GM19468 (cell line): ENCODE results near the gene DMKN.
"Not testable (repeated sequence)": the region's sequence is repeated elsewhere in the genome, so short reads cannot be mapped to it uniquely, and the experiment has no call there.

ENCODE experiments used
- ATAC-seq: cut with Tn5 transposase; IDR thresholded peaks from one replicate; pipeline ENCODE4 v1.9.1; 2021; ENCODE audit warnings: mild to moderate bottlenecking, moderate library complexity, moderate number of reproducible peaks; ENCODE audit not compliant: unreplicated experiment; ENCODE audit errors: extremely low read depth

Gene DMKN

GRCh38 chr19:35501684-35502083 lies 11.8 kb downstream of the DMKN start:
- ATAC-seq: no peak

GRCh38 chr19:35500611-35501010 lies 12.8 kb downstream of the DMKN start:
- no peak for ATAC-seq

DNA sequence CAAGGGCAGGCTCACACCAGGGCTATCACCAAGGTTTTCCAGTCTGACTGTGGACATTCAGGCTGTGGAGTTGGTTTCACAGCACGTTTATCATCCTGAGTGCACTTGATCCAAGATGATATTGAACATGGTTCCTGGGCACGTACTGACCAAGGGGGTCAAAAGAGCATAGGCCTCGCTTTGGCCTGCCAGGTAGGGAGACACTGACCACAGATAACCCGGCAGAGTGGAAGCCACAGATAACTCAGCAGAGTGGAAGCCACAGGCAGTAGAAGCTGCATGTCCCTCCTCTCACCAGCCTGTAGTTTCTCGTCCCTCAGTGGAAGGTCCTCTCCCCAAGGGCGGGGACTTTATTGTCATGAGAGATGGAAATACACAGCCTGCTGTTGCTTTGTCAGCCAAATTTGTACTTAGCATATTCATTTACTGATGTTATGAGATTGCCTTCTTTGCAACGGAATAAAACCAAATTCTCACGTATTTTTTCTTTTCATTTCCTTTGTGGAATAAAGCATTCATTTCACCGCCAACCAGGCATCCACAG lies 14.4 kb downstream of the DMKN start:
- ATAC-seq: no peak

- no peak for ATAC-seq
Measured at GRCh38 chr19:35498220-35498619, 15.2 kb downstream of the DMKN start.

- no peak for ATAC-seq
Measured at GRCh38 chr19:35497406-35497805, 16.0 kb downstream of the DMKN start.

GRCh38 chr19:35495107-35496064 lies 18.1 kb downstream of the DMKN start:
- ATAC-seq: no peak

DNA sequence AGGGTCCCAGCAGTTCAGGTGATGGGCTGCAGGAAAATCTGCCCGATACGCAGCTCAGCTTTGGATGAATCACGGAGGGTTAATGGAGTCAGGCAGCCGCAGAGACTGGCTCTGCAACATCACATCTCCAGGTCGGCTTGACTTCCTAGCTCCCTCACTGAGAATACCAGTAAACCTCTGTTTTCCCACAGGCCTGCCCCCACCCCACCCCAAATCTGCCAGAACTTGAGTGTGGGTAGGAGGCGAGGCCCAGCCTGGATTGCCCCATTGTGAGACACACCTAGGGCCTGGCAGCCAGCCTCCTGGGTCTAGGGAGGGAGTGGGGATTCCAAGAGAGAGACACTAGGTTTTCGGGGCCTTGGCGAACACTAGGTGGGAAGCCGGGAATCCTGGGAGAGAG lies 19.5 kb downstream of the DMKN start:
- no peak for ATAC-seq

DNA sequence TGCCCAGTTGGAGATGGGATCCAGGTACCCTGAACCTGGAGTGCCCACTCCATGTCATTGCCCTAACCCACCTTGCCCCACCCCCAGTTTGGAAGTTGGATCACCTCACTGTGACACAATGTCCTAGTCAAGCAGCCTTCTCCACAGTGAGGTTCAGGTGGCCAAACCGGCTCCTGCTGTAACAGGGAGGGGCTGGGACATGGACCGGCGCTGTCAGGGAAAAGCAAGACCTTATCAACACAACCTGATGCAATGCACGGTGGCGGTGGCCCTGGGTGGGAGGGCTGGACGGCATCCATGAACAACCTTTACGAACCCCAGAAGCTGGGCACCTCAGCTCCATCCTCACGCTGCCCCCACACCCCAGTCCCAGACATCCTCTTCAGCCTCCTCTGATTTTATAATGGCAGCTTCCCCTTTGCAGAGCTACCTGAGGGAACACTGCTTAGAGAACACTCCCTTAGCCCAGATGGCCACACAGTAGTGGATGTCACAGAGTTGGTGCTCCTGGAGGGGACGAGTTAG lies 21.6 kb downstream of the DMKN start:
- ATAC-seq: no peak

DNA sequence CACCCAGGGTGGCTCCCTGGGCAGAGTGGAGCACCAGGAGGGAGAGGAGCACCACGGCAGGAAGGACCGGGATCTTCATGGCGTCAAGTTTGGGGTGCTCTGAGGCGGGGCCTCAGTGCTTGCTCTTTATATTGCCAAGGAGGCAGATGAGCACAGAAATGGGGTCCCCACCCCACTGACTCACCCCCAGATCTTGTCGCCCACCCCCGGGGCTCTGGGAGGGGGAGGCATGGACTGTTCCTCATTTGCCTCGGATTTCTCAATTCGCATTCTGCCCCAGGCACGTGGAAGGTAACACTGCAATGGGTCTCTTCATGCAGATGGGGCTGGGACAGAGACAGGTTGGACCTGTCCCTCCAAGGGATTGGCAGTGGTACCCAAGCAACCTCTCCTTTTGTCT lies 23.1 kb downstream of the DMKN start, which contains the start of gene KRTDAP:
TSS of gene KRTDAP (minus strand) at position 101 of the 400 bp plus-strand sequence. CDS start at position 79, 22 bp downstream.
- no peak for ATAC-seq

GRCh38 chr19:35488677-35489076 lies 24.8 kb downstream of the DMKN start:
- ATAC-seq: no peak

DNA sequence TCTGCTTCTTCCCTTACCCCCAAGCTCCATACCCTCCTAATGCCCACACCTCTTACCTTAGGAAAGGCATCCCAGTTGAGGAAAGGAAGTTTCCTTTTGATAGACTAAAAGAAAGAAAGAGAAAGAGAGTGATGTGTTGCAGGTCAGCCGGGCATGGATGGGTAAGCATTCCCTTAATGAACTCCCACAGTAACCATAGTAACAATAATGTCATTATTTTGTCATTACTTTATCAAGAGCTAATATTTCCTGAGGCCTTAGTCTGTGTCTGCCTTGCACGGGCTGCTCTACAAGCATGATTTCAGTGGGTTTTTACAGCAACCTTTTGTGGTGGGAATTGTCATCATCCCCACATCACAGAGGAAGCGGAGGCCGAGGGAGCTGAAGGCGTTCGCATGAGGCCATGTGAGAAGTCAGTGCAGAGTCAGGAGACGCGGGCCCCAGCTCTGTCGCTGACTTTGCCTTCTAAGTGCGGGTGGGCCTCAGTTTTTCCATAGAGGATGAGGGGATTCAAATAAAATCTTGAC lies 25.7 kb downstream of the DMKN start:
- no peak for ATAC-seq

GRCh38 chr19:35486268-35486708 lies 27.2 kb downstream of the DMKN start:
- no peak for ATAC-seq

DNA sequence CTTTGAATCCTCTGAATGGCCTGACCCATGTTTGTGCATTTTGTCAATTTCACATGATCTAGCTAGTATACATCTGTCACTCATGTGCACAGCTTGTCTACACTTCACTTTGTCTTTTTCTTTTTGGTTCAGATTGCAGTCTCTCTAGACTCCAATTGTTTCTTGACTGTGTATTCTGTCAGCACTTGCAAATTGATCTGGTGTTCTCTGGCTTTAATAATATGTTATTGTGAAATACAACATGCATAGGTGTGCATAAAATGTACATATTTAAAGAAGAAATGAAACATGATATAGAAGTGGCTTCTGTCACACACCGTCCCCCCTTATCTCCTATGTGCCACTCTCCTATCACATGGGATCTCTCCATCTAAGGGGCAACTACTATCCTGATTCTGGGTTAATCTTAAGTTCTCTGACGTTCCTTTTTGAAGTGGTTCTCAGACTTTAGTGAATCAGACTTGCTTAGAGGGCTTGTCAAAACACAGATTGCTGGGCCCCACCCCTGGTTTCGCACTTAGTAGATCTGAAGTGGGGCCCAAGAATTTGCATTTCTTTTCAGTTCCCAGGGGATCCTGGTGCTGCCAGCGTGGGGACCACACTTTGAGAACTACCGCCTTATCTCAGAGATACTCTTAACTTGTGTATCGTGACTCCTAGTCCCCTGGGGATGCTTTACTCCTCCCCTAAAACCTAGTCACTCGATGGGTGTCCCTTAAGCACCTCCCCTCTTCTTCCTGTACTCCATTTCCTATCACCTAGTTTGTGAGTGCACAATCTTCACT lies 29.0 kb downstream of the DMKN start:
- no peak for ATAC-seq

DNA sequence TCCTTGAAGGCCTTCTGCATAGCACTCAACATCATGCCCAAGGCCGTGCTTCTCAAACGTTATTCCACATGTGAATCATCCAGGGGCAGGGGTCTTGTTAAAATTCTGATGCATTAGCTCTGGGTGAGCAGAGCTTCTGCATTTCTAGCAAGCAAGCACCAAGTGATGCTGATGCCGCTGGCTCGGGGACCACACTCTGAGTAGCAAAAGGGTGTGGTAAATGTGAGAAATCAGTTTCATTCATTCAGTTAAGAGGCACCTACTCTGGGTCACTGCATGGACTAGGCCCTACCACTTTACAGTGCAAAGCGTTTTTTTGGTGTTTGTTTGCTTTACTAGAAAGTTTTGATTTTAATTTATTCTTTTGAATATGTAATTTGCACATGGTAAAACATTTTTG lies 30.4 kb downstream of the DMKN start:
- ATAC-seq: no peak

GRCh38 chr19:35478794-35479677 lies 34.4 kb downstream of the DMKN start:
- no peak for ATAC-seq

- ATAC-seq: no peak
Measured at GRCh38 chr19:35476149-35476548, 37.3 kb downstream of the DMKN start.

DNA sequence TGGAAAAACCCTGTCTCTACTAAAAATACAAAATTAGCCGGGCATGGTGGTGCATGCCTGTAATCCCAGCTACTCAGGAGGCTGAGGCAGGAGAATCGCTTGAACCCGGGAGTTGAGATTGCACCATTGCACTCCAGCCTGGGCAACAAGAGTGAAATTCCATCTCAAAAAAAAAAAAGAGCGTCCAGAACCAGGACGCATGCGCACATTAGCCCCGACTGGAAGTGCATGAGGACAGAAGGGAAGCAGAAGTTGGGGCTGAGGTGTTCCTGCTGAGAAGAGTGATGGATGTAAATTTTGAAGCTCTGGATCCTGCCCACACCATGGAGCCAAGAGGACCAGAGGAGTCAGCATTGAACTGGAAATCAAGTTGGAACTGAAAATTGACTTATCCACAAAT lies 38.9 kb downstream of the DMKN start:
- ATAC-seq: not testable (repeated sequence)

DNA sequence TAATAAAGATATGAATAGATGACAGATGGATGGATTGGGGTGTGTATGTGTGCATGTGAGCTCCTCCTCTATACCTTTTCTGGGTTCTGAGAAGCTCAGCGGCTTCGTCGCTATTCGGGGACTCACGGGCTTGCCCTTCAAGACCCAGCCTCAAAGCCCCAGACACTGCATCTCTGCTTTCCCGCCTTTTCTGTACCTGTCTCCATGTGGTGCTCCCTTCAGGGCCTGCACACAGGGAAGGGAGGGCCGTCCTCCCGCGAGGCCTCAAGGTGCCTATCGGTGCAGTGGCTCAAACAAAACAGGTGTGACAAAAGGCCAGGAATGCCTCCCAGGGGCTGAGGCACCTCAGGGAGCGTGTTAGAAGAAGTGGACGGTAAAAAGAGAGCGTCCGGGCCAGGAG lies 39.3 kb downstream of the DMKN start:
- no peak for ATAC-seq

- ATAC-seq: no peak
Measured at GRCh38 chr19:35471946-35472345, 41.5 kb downstream of the DMKN start.
